ENCODE results near the gene EVX2.

DNA sequence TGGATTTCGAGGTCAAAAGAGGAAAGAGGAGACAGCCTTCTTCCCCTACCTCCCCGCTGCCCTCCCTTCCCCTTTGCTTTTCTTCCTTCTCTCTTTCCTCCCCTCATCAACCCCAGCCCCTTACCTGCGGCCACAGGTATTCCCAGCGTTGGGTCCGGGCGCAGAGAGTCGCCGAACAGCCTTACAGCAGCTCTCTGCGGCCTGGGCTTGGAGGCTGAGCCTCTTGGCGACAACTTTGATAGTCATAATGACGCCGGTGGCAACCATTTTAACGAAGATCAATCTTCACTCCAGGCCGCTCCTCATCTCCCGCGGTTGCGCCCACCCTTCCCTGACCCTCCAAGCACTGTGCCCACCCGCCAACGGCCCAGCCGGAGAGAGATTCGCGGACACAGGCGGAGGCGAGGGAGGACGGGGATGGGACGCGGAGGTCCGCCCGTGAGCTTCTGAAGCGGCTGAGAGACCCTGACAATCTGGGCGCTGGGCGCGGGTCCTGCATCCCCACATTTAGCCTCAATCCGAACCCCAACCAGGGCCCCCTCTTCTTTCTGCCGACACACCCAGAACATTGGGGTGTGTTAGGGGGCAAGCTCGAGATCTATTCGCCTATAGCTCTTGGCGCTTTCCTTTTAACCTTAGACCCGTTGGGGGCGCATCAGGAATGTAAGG, 1.5 kb upstream of the EVX2 start:
- TF ChIP-seq, protein P1, sequence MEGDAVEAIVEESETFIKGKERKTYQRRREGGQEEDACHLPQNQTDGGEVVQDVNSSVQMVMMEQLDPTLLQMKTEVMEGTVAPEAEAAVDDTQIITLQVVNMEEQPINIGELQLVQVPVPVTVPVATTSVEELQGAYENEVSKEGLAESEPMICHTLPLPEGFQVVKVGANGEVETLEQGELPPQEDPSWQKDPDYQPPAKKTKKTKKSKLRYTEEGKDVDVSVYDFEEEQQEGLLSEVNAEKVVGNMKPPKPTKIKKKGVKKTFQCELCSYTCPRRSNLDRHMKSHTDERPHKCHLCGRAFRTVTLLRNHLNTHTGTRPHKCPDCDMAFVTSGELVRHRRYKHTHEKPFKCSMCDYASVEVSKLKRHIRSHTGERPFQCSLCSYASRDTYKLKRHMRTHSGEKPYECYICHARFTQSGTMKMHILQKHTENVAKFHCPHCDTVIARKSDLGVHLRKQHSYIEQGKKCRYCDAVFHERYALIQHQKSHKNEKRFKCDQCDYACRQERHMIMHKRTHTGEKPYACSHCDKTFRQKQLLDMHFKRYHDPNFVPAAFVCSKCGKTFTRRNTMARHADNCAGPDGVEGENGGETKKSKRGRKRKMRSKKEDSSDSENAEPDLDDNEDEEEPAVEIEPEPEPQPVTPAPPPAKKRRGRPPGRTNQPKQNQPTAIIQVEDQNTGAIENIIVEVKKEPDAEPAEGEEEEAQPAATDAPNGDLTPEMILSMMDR (tag by site-specific recombination; IDR thresholded peaks at IDR 0.05), result no peak
- TF ChIP-seq YY1 (tag by site-specific recombination; IDR thresholded peaks at IDR 0.05), result no peak
- no peak for TF ChIP-seq ZNF274 (IDR thresholded peaks at IDR 0.05; ENCODE audit: low read length)
- TF ChIP-seq ZNF274 (tag by site-specific recombination; IDR thresholded peaks at IDR 0.05; ENCODE audit: borderline replicate concordance), result no peak
- TF ChIP-seq ZNF514 (tag by site-specific recombination; IDR thresholded peaks at IDR 0.05), result no peak
- no peak for TF ChIP-seq ZNF266 (tag by site-specific recombination; IDR thresholded peaks at IDR 0.05; ENCODE audit: low read depth)
- no peak for TF ChIP-seq ZFHX2 (tag by site-specific recombination; conservative IDR thresholded peaks at IDR 0.05)
- TF ChIP-seq ZFP3 (tag by site-specific recombination; IDR thresholded peaks at IDR 0.05; ENCODE audit: low read depth), result no peak
- TF ChIP-seq, protein P2, sequence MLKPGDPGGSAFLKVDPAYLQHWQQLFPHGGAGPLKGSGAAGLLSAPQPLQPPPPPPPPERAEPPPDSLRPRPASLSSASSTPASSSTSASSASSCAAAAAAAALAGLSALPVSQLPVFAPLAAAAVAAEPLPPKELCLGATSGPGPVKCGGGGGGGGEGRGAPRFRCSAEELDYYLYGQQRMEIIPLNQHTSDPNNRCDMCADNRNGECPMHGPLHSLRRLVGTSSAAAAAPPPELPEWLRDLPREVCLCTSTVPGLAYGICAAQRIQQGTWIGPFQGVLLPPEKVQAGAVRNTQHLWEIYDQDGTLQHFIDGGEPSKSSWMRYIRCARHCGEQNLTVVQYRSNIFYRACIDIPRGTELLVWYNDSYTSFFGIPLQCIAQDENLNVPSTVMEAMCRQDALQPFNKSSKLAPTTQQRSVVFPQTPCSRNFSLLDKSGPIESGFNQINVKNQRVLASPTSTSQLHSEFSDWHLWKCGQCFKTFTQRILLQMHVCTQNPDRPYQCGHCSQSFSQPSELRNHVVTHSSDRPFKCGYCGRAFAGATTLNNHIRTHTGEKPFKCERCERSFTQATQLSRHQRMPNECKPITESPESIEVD (tag by site-specific recombination; IDR thresholded peaks at IDR 0.05), result no peak
- no peak for TF ChIP-seq ZNF350 (tag by site-specific recombination; IDR thresholded peaks at IDR 0.05)
- TF ChIP-seq, protein P3, sequence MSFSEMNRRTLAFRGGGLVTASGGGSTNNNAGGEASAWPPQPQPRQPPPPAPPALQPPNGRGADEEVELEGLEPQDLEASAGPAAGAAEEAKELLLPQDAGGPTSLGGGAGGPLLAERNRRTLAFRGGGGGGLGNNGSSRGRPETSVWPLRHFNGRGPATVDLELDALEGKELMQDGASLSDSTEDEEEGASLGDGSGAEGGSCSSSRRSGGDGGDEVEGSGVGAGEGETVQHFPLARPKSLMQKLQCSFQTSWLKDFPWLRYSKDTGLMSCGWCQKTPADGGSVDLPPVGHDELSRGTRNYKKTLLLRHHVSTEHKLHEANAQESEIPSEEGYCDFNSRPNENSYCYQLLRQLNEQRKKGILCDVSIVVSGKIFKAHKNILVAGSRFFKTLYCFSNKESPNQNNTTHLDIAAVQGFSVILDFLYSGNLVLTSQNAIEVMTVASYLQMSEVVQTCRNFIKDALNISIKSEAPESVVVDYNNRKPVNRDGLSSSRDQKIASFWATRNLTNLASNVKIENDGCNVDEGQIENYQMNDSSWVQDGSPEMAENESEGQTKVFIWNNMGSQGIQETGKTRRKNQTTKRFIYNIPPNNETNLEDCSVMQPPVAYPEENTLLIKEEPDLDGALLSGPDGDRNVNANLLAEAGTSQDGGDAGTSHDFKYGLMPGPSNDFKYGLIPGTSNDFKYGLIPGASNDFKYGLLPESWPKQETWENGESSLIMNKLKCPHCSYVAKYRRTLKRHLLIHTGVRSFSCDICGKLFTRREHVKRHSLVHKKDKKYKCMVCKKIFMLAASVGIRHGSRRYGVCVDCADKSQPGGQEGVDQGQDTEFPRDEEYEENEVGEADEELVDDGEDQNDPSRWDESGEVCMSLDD (tag by site-specific recombination; IDR thresholded peaks at IDR 0.05), result no peak
- no peak for TF ChIP-seq YY2 (tag by site-specific recombination; IDR thresholded peaks at IDR 0.05)
- no peak for TF ChIP-seq ZNF561 (tag by site-specific recombination; IDR thresholded peaks at IDR 0.05; ENCODE audit: borderline replicate concordance)
- no peak for TF ChIP-seq ZBTB8A (tag by site-specific recombination; IDR thresholded peaks at IDR 0.05)
